HG03439 (cell line): Measurements from ENCODE around the gene TSHR.
"Not testable (repeated sequence)": the region's sequence is repeated elsewhere in the genome, so short reads cannot be mapped to it uniquely, and the experiment has no call there.

Source experiments
- ATAC-seq: cut with Tn5 transposase; IDR thresholded peaks from one replicate; pipeline ENCODE4 v1.9.1; 2021; ENCODE audit warnings: mild to moderate bottlenecking, moderate library complexity; ENCODE audit not compliant: unreplicated experiment

TSHR gene

GRCh38 chr14:80955416-80955941, at the start of gene TSHR:
TSHR (plus strand) TSS chr14:80955621; CDS start chr14:80955681, 60 bp downstream.
- ATAC-seq, result no peak

GRCh38 chr14:80906336-80906735, 49.1 kb upstream of the TSHR start:
- ATAC-seq, result no peak

DNA sequence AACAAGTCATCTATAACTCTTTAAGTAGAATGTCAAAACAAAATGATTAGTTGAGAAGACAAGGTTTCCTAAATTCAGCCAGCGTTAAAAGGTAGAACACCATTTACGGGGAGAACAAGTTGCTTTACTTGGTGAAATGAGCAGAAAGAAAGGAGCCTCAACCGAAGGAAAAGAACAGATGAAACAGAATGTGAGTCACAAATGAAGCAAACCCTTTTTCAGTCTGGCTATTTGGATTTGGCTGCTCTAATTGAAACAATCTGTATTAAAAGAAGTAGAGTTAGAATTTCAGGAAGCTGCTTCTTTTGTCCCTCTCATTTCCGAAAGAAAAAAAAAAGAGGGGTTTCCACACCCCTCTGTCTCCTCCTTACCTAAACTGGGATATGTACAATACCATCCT, 48.5 kb upstream of the TSHR start:
- no peak for ATAC-seq

- not testable (repeated sequence) for ATAC-seq
Measured at GRCh38 chr14:80912013-80912412, 43.4 kb upstream of the TSHR start.

- ATAC-seq, result no peak
Measured at GRCh38 chr14:80919622-80920021, 35.8 kb upstream of the TSHR start.

- ATAC-seq, result no peak
Measured at GRCh38 chr14:80923368-80923767, 32.1 kb upstream of the TSHR start.

DNA sequence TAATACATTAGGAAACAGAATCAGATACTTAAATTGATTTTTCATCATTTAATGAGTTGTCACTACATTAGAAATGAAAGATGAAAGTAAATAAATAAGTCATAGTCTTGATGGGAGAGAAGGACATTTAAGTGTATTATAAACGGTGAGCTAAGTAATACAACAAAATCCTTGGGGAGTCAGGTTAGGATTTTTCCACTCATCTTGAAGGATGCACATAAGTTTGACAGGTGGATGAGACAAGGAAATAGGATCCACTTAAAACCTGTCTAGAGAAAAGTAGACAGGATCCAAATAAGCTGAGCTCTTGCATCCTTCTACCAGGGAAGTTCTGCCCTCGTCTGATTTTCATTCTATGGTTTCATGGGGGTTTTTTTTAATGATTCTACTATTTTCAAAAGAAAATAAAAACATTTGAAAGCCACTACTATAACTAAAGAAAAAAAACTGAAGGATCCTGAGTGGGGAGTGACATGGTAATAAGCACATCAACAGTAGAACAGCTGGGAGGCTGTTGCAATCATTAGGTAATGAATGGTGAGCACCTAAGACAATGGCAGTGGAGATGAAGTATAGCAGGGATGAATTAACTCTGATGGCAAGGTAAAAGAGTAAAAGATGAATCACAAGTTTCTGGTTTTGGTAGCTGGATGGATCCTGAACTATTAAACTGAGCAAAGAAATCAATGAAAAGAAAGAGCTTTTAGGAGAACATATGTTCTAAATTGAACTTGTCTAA, 30.9 kb upstream of the TSHR start:
- no peak for ATAC-seq

DNA sequence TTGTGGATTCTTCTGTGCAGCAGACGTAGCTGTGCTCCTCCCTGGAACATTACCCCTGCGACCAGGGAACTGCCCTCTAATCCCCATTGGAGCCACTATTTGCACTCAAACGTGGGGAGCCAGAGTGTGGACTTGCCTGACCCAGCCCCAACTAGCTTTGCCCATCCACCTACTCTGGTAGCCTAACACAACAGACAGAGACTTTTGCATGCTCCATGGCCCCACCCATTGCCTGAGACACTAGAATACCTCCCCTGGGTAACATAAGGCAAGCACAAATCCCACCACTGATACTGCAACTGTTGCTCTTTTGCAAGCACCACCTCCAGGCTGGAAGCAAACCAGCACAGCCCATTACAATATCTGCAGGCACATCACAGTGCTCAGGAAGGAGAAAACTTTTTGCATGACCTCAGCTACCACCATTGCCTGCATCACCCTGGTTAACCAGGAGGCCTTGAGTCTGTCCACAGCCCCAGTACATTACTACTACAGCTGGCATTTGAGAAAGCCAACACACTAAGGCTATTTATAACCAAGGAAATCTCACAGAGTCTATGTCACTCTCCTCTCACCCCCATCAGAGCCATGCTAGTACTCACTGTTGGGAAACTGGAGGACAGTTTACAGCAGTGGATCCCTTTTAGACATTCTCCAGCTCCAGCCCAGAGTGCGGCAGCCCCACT, 28.9 kb upstream of the TSHR start:
- ATAC-seq, result no peak

GRCh38 chr14:80927083-80927989, 28.1 kb upstream of the TSHR start:
- no peak for ATAC-seq

- no peak for ATAC-seq
Measured at GRCh38 chr14:80930095-80930494, 25.3 kb upstream of the TSHR start.

GRCh38 chr14:80930836-80931389, 24.5 kb upstream of the TSHR start:
- ATAC-seq, result peak; percentile 98

DNA sequence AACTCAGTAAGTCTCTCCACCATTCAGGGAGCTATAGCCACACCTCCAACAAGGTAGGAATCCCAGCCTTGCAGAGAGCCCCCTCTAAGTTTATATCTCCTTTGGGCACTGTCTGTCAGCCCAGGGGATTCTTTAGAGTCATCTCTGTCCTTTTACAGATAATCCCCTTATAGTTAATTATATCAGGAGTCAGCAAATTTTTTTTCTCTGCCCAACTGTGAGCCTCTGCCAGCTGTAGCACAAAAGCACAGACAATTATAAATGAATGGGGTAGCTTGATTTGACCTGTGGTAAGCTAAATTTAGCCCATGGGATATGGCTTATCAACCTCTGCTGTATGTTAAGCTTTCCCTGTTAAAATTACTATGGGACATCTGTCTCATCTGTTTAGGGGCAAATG, 22.1 kb upstream of the TSHR start:
- ATAC-seq, result no peak

GRCh38 chr14:80933686-80934085, 21.7 kb upstream of the TSHR start:
- no peak for ATAC-seq

GRCh38 chr14:80940146-80940545, 15.3 kb upstream of the TSHR start:
- ATAC-seq, result peak; percentile 36

GRCh38 chr14:80941241-80942185, 13.9 kb upstream of the TSHR start, which contains the start of gene CEP128:
CEP128 (minus strand) TSS chr14:80941738.
- peak; percentile 98 for ATAC-seq

DNA sequence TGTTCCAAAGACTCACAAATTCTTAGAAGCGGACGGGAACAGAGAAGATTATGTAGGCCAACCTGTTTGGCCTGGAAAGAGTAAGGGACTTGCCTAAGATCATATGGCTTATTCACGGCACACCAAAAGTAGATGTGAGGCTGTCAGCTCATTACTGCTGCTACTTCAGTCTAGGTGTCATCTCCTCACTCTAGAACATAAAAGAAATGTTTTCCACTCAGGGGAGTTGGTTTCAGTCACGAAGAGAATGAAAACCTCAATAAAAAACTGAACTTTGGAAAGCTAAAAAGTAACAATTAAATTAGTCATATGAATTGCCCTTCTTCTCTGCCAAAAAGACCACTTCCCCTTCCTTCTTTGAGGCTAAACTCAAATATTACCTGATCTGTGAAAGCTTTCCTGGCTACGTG, 13.2 kb upstream of the TSHR start:
- peak; percentile 4 for ATAC-seq

DNA sequence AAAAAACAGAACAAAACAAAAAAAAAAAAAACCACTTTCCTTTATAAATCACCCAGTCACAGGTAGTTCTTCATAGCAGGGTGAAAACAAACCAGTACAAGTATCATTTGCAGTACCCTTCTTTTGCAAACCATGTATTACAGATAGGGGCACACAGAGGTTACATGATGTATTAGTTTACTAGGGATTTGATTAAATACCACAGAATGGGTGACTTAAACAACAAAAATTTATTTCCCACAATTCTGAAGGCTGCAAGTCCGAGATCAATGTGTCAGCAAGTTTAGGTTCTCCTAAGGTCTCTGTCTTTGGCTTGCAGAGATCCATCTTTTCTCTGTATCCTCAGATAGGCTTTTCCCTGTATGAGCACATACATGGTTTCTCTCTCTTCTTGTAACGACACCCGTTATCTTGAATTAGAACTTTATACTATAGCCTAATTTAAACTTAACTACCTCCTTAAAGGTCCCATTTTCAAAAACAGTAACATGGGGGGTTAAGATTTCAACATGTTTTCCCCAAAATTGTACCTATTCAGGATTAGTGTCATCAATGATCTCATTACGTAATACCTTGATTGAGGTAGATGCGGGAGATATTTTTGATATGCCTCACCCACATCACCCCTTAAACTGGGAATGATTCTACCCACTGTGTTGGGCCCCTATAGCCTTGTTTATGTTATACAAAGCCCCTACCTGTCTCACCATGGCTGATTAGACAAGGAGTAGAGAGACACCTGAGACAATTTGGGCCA, 10.4 kb upstream of the TSHR start:
- ATAC-seq, result no peak

GRCh38 chr14:80946187-80946586, 9.2 kb upstream of the TSHR start:
- no peak for ATAC-seq

GRCh38 chr14:80946797-80947196, 8.6 kb upstream of the TSHR start:
- no peak for ATAC-seq
